HUES6 (cell line): ENCODE results near the gene ATRIP.
A peak's percentile ranks its signal among the peaks of the same experiment; 100 is the strongest.

Source experiments
- H3K27ac ChIP-seq: 2 replicates; pipeline ENCODE4 v1.7.0; 2013; ENCODE audit warnings: low read depth, mild to moderate bottlenecking, low read length, inconsistent platforms
- H3K27me3 ChIP-seq: 2 replicates; pipeline ENCODE4 v1.6.1; 2013; ENCODE audit warnings: low read length; ENCODE audit not compliant: control insufficient read depth, insufficient read depth
- H3K36me3 ChIP-seq: 2 replicates; pipeline ENCODE4 v1.6.1; 2013; ENCODE audit warnings: low read length; ENCODE audit not compliant: control insufficient read depth, insufficient read depth
- H3K4me1 ChIP-seq: 2 replicates; pipeline ENCODE4 v1.6.1; 2013; ENCODE audit warnings: low read length; ENCODE audit not compliant: control insufficient read depth, insufficient read depth
- H3K4me3 ChIP-seq: 2 replicates; pipeline ENCODE4 v1.5.1; 2013; ENCODE audit warnings: low read depth, low read length
- H3K9ac ChIP-seq: one replicate; pipeline ENCODE4 v1.6.1; 2013; ENCODE audit warnings: mild to moderate bottlenecking, low read length
- H3K9me3 ChIP-seq: 2 replicates; pipeline ENCODE4 v1.6.1; 2013; ENCODE audit warnings: low read depth, low read length; ENCODE audit not compliant: control insufficient read depth, insufficient read depth

ATRIP gene

DNA sequence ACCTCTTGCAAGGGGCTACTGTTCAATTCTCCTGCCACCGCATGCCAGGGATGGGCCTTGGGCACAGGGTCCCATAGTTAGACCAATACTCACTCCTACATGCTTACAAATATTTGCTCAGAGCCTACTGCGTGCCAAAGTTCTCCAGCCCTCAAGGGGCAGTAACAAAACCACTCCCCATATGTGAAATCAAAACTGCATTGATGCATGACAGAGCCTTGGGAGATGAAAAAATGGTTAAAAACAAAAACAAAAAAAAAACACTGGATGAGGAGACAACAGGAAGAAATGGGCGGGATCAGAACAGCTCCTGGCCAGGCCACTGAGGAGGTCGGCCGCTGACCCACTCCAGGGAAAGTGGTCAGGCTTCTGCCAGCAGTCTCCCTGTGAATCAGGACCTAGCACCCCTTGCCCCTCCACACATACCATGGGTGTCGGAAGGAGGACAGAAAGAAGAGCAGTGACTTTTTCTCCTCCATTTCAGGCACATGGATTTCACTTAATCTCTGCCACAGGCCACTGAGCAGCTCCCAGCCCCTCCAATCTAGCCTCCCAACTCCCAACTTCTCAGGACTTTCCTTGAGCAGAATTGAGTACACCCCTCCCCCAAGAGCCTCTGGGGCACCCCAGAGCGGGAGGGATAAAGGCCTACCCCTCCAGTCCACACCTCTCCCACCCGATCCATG lies 19.4 kb upstream of the ATRIP start:
- Histone ChIP-seq H3K36me3 (peaks cover 36% of the 10 kb centered on the region), H3K9ac (no peak overlapping the region), H3K27ac (no peak overlapping the region), H3K9me3 (no peaks in the 10 kb centered on the region), H3K27me3 (no peaks in the 10 kb centered on the region), H3K4me3 (0 out of 2 replicates have a peak overlapping the region, but pooled peaks have one; percentile 94), H3K4me1 (peaks cover 40% of the 10 kb centered on the region)

- H3K27me3 ChIP-seq = no peaks in the 10 kb centered on the region
- peaks cover 38% of the 10 kb centered on the region for H3K36me3 ChIP-seq
- H3K9ac ChIP-seq = peak overlapping the region; percentile 88
- H3K27ac ChIP-seq = no peak overlapping the region
- no peaks in the 10 kb centered on the region for H3K9me3 ChIP-seq
- peaks cover 44% of the 10 kb centered on the region for H3K4me1 ChIP-seq
- peak overlapping the region; percentile 94 for H3K4me3 ChIP-seq
These were observed 18.9 kb upstream of the ATRIP start for GRCh38 chr3:48427630-48427962.

GRCh38 chr3:48428088-48428571 lies 18.4 kb upstream of the ATRIP start:
- peak overlapping the region; percentile 88 for H3K9ac ChIP-seq
- H3K27ac ChIP-seq = no peak overlapping the region
- H3K36me3 ChIP-seq = peaks cover 37% of the 10 kb centered on the region
- no peaks in the 10 kb centered on the region for H3K9me3 ChIP-seq
- H3K4me1 ChIP-seq = peaks cover 50% of the 10 kb centered on the region
- no peaks in the 10 kb centered on the region for H3K27me3 ChIP-seq
- H3K4me3 ChIP-seq = peak overlapping the region; percentile 94

- Histone ChIP-seq H3K36me3 (peaks cover 37% of the 10 kb centered on the region), H3K27me3 (no peaks in the 10 kb centered on the region), H3K4me3 (peak overlapping the region; percentile 94), H3K9me3 (no peaks in the 10 kb centered on the region), H3K27ac (peak overlapping the region; percentile 50; the same call in 1 of the 2 replicates), H3K9ac (peak overlapping the region; percentile 88), H3K4me1 (peaks cover 51% of the 10 kb centered on the region)
These were observed 17.8 kb upstream of the ATRIP start for GRCh38 chr3:48428572-48429316.

- peak overlapping the region; percentile 88 for H3K9ac ChIP-seq
- peak overlapping the region; percentile 94 for H3K4me3 ChIP-seq
- H3K9me3 ChIP-seq = no peaks in the 10 kb centered on the region
- peaks cover 51% of the 10 kb centered on the region for H3K4me1 ChIP-seq
- peak overlapping the region; percentile 62 for H3K27ac ChIP-seq
- peaks cover 37% of the 10 kb centered on the region for H3K36me3 ChIP-seq
- no peaks in the 10 kb centered on the region for H3K27me3 ChIP-seq
These were observed 17.1 kb upstream of the ATRIP start for GRCh38 chr3:48429317-48429959.

DNA sequence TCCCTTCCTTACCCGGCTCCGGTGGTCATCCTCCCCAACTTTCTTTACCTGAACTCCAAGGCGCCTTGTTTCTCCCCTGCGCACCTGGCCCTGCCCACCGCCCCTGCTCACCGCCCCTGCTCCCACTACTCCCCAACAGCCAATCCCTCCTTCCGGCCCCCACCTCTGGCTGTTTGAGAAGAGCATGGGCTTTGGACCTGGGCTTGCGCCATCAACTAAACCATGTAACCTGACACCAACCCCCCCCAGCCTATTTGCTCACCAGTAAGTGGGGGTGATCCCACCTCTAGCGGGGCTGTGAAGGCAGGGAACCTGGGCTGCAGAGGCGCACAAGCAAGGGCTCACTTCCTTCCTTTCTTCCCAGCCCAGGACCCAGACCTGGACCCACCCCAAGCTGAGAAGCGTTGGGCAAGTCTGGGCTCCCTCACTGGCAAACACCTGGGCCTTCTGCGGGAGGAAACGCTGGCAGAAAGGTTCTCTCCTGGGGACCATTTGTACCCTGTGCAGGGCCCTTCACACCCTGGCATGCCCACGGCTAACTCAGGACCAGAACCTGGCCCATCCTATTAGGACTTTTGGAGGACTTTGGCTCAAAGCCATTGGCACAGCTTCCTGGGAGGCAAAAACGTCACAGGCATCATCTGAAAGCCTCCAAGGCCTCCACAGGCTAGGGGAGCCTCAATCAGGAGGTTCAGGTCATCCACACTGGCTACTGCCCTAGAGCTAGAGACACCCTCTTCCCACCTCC lies 16.4 kb upstream of the ATRIP start, which contains the start of gene PLXNB1:
TSS of gene PLXNB1 (minus strand) at position 127 of the 748 bp plus-strand sequence. CDS start 5,475 bp downstream, outside the sequence.
- Histone ChIP-seq H3K9me3 (no peaks in the 10 kb centered on the region), H3K27ac (peak within 1 kb of the TSS; percentile 62), H3K4me3 (peak within 1 kb of the TSS; percentile 94), H3K4me1 (peaks cover 45% of the 10 kb centered on the region), H3K9ac (peak within 1 kb of the TSS; percentile 88), H3K27me3 (no peaks in the 10 kb centered on the region), H3K36me3 (peaks cover 34% of the 10 kb centered on the region)

- Histone ChIP-seq H3K27me3 (no peaks in the 10 kb centered on the region), H3K27ac (no peak overlapping the region), H3K4me1 (peaks cover 40% of the 10 kb centered on the region), H3K9ac (peak overlapping the region; percentile 88), H3K9me3 (no peaks in the 10 kb centered on the region), H3K36me3 (peaks cover 34% of the 10 kb centered on the region), H3K4me3 (peak overlapping the region; percentile 94; the same call in 1 of the 2 replicates)
These were observed 15.8 kb upstream of the ATRIP start for GRCh38 chr3:48430708-48431101.

- Histone ChIP-seq H3K27ac (no peak overlapping the region), H3K9me3 (no peaks in the 10 kb centered on the region)
These were observed 15.1 kb upstream of the ATRIP start for GRCh38 chr3:48431224-48432029.

GRCh38 chr3:48432411-48433371 lies 13.8 kb upstream of the ATRIP start:
- Histone ChIP-seq H3K27me3 (no peaks in the 10 kb centered on the region), H3K9ac (no peak overlapping the region), H3K9me3 (no peaks in the 10 kb centered on the region), H3K36me3 (peaks cover 32% of the 10 kb centered on the region), H3K4me1 (peaks cover 29% of the 10 kb centered on the region), H3K27ac (peak overlapping the region; percentile 4; the same call in 1 of the 2 replicates), H3K4me3 (no peak overlapping the region)

More at GRCh38 chr3:48431224-48432029, 15.1 kb upstream of the ATRIP start:
- peaks cover 32% of the 10 kb centered on the region for H3K36me3 ChIP-seq
- no peak overlapping the region for H3K9ac ChIP-seq
- peaks cover 36% of the 10 kb centered on the region for H3K4me1 ChIP-seq
- H3K27me3 ChIP-seq = no peaks in the 10 kb centered on the region
- H3K4me3 ChIP-seq = no peak overlapping the region
